Type B pancreatic cell (in vitro differentiated cells): ENCODE measurements around the gene OLFML1. TPM values are rescaled to one million over a fixed set of nuclear protein-coding genes. Genes with fewer than 3 reads are reported as not detected.

ENCODE experiments used
- DNase-seq: peaks from one replicate; pipeline ENCODE4 v3.0.0; 2021; ENCODE audit warnings: mixed read lengths; ENCODE audit not compliant: unreplicated experiment; ENCODE audit errors: extremely low spot score
- H3K27ac Mint-ChIP-seq: 2 replicates; pipeline ENCODE4 v1.8.0; 2021; ENCODE audit warnings: mild to moderate bottlenecking, mixed read lengths
- H3K27me3 Mint-ChIP-seq: 2 replicates; pipeline ENCODE4 v1.8.0; 2021; ENCODE audit warnings: mixed read lengths
- H3K36me3 Mint-ChIP-seq: 2 replicates; pipeline ENCODE4 v1.8.0; 2021; ENCODE audit warnings: mixed read lengths
- H3K4me1 Mint-ChIP-seq: one replicate; pipeline ENCODE4 v1.8.0; 2021; ENCODE audit warnings: mixed read lengths; ENCODE audit not compliant: unreplicated experiment
- H3K4me3 Mint-ChIP-seq: 2 replicates; pipeline ENCODE4 v1.8.0; 2021; ENCODE audit warnings: mild to moderate bottlenecking, mixed read lengths
- H3K9me3 Mint-ChIP-seq: 2 replicates; pipeline ENCODE4 v1.8.0; 2021; ENCODE audit warnings: mixed read lengths
- CTCF ChIP-seq: fragments of 200-600 bp; sonication (generic); conservative IDR thresholded peaks from 2 replicates; pipeline ENCODE4 v1.5.0; 2021; ENCODE audit warnings: antibody characterized with exemption, mild to moderate bottlenecking
- total RNA-seq: library from RNA; stranded (reverse); gene quantifications from 2 replicates; pipeline ENCODE4 v1.2.1, GENCODE V29; 2021; ENCODE audit warnings: low replicate concordance

Gene OLFML1
- total RNA-seq, 1 donor from 2014 or later = 11.8 TPM

- DNase-seq = no peak
- H3K4me3 Mint-ChIP-seq = no peak overlapping the region
- H3K9me3 Mint-ChIP-seq = no peaks in the 10 kb centered on the region
- no peaks in the 10 kb centered on the region for H3K36me3 Mint-ChIP-seq
- peaks cover 21% of the 10 kb centered on the region for H3K4me1 Mint-ChIP-seq
- H3K27me3 Mint-ChIP-seq = no peaks in the 10 kb centered on the region
- no peak overlapping the region for H3K27ac Mint-ChIP-seq
- no peak for TF ChIP-seq CTCF
These were observed 35.5 kb upstream of the OLFML1 start for GRCh38 chr11:7449841-7450214.

- TF ChIP-seq CTCF = no peak
- Mint-ChIP-seq H3K4me1 (peaks cover 14% of the 10 kb centered on the region), H3K9me3 (no peaks in the 10 kb centered on the region), H3K27ac (no peak overlapping the region), H3K36me3 (no peaks in the 10 kb centered on the region), H3K27me3 (no peaks in the 10 kb centered on the region), H3K4me3 (no peak overlapping the region)
- DNase-seq = no peak
These were observed 34.5 kb upstream of the OLFML1 start for GRCh38 chr11:7450836-7451235.

DNA sequence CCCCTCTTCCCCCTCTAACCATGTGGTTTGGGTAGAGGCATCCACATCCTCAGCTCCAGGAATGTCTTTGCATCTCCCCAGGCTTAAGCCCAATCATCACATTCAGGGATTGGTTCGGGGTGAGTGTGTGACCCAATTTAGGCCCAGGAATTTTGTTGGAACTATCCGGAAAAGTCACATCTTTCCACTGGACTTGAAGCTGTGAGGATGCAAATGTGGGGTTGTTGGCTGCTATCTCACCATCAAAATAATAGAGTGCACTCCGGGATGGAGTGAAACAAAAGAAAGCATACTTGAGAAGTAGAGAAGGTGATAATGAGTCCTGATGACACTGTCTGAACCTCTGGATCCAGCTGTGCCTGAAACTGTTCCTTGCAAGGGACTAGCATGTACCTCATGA is 33.8 kb upstream of the OLFML1 start:
- Mint-ChIP-seq H3K9me3 (no peaks in the 10 kb centered on the region), H3K36me3 (no peaks in the 10 kb centered on the region), H3K4me3 (no peak overlapping the region), H3K27ac (no peak overlapping the region), H3K27me3 (no peaks in the 10 kb centered on the region), H3K4me1 (peaks cover 14% of the 10 kb centered on the region)
- TF ChIP-seq CTCF = no peak
- no peak for DNase-seq

DNA sequence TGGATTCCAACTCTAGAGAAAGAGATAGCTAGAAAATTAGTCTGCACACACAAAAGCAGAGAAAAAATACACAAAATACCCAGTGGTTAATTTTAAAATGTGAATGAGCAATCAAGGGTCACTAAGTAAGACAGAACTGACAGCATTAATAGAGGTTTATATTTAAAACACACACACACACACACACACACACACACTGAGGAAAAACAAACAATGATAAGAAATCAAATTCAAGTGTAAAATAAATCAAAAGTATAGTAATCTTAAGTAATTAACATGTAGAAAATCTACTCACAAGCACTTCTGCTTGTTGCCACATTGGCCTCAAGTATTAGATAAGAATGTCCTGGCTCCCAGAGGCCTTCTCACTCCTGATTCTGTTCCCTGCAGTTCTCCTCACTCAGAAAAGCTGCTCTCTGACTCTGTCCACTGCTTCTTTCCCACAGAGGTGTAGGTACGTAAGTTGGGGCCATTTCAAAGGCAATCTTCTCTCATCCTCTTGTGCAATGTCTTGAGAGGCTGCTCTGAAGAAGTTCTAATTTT is 33.3 kb upstream of the OLFML1 start:
- H3K27me3 Mint-ChIP-seq = no peaks in the 10 kb centered on the region
- H3K4me3 Mint-ChIP-seq = no peak overlapping the region
- DNase-seq = no peak
- H3K9me3 Mint-ChIP-seq = no peaks in the 10 kb centered on the region
- no peaks in the 10 kb centered on the region for H3K36me3 Mint-ChIP-seq
- no peak for TF ChIP-seq CTCF
- H3K27ac Mint-ChIP-seq = no peak overlapping the region
- peaks cover 14% of the 10 kb centered on the region for H3K4me1 Mint-ChIP-seq

DNA sequence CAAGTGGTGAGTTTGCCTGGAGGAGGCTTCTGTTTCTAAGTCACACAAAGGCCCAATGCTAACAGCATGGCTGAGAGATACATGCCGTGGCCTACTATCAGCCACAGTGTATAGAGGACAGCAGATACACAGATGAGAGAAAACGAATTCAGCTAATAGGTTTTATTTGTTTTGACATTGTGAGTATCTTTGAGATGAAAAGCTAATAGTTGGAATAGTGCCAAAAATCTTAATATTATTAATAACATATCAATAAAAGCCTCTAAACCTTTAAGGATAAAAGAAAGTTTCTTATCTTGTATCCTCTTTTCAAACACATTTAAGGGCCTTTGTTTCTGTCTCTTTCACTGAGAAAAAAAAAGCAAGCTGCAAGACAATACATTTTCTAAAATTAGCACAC is 30.5 kb upstream of the OLFML1 start:
- Mint-ChIP-seq H3K27ac (no peak overlapping the region), H3K4me1 (peaks cover 14% of the 10 kb centered on the region), H3K9me3 (no peaks in the 10 kb centered on the region), H3K27me3 (no peaks in the 10 kb centered on the region), H3K36me3 (no peaks in the 10 kb centered on the region), H3K4me3 (no peak overlapping the region)
- no peak for DNase-seq
- no peak for TF ChIP-seq CTCF

DNA sequence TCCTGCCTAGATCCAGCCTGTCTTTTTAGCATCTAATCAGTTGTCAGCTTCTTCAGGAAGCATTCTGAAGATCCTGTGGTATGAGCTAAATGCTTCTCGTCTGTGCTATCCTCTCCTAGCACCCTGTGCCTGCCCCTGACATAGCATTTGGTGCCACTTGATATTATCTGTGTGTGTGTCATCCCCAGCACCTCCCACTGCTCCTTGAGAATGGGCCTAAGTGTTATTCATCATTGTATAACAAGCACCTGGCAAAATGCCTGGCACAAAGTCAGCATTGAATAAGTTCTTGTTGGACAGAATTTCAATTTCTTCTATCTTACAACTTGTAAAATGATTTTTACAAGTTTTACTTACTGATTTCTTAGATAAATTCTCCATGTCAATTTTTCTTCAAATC is 28.1 kb upstream of the OLFML1 start:
- H3K36me3 Mint-ChIP-seq = no peaks in the 10 kb centered on the region

More for the DNA sequence above, 28.1 kb upstream of the OLFML1 start:
- no peaks in the 10 kb centered on the region for H3K4me1 Mint-ChIP-seq
- no peak for DNase-seq
- no peaks in the 10 kb centered on the region for H3K9me3 Mint-ChIP-seq
- no peak overlapping the region for H3K27ac Mint-ChIP-seq
- no peak overlapping the region for H3K4me3 Mint-ChIP-seq
- H3K27me3 Mint-ChIP-seq = no peaks in the 10 kb centered on the region
- TF ChIP-seq CTCF = no peak
